Measurements from ENCODE around the gene JUP.
"Not testable (repeated sequence)": the region's sequence is repeated elsewhere in the genome, so short reads cannot be mapped to it uniquely, and the experiment has no call there.

Gene JUP

GRCh38 chr17:41786227-41787020 is at the start of gene JUP:
TSS of gene JUP (minus strand) at chr17:41786711. CDS start at chr17:41771854, 14,857 bp downstream.
- ATAC-seq (peak; percentile 94), DNase-seq (peak; percentile 93 to 94)
- H3K27ac Mint-ChIP-seq = no peak within 1 kb of the TSS
- peaks cover 44% of the 10 kb centered on the region for H3K27me3 Mint-ChIP-seq
- H3K9me3 Mint-ChIP-seq = no peaks in the 10 kb centered on the region
- H3K4me3 Mint-ChIP-seq = peak within 1 kb of the TSS; percentile 61 to 72
- peaks cover 46% of the 10 kb centered on the region for H3K4me1 Mint-ChIP-seq

GRCh38 chr17:41835800-41836549 is 49.5 kb upstream of the JUP start, which contains the start of gene NT5C3B:
TSS of gene NT5C3B (minus strand) at chr17:41836232. CDS start at chr17:41836193, 39 bp downstream.
- DNase-seq = peak; percentile 58 to 63
- Mint-ChIP-seq H3K4me3 (peak within 1 kb of the TSS; percentile 84 to 86), H3K9me3 (no peaks in the 10 kb centered on the region), H3K4me1 (peaks cover 17% of the 10 kb centered on the region), H3K27me3 (no peaks in the 10 kb centered on the region), H3K27ac (peak within 1 kb of the TSS; percentile 54 to 72)
- ATAC-seq = peak; percentile 90

GRCh38 chr17:41835214-41835799 is 48.8 kb upstream of the JUP start:
- ATAC-seq (peak; percentile 49), DNase-seq (no peak)
- Mint-ChIP-seq H3K4me3 (peak overlapping the region; percentile 84 to 86), H3K9me3 (no peaks in the 10 kb centered on the region), H3K4me1 (peaks cover 17% of the 10 kb centered on the region), H3K27ac (peak overlapping the region in 1 of 2 donors; percentile 72), H3K27me3 (no peaks in the 10 kb centered on the region)

GRCh38 chr17:41829961-41830360 is 43.5 kb upstream of the JUP start:
- H3K9me3 Mint-ChIP-seq, H3K4me1 Mint-ChIP-seq, H3K4me3 Mint-ChIP-seq, ATAC-seq, DNase-seq, H3K27me3 Mint-ChIP-seq: not testable (repeated sequence)
- peak overlapping the region in 1 of 2 donors; percentile 31 for H3K27ac Mint-ChIP-seq

GRCh38 chr17:41825175-41825845 is 38.8 kb upstream of the JUP start:
- Mint-ChIP-seq H3K4me1 (no peaks in the 10 kb centered on the region), H3K27me3 (no peaks in the 10 kb centered on the region)

GRCh38 chr17:41824086-41824485 is 37.6 kb upstream of the JUP start:
- DNase-seq (no peak), ATAC-seq (no peak)
- no peaks in the 10 kb centered on the region for H3K27me3 Mint-ChIP-seq
- no peaks in the 10 kb centered on the region for H3K9me3 Mint-ChIP-seq
- H3K4me1 Mint-ChIP-seq = no peaks in the 10 kb centered on the region
- no peak overlapping the region for H3K4me3 Mint-ChIP-seq
- no peak overlapping the region for H3K27ac Mint-ChIP-seq

More at GRCh38 chr17:41825175-41825845, 38.8 kb upstream of the JUP start:
- no peak for DNase-seq
- no peak overlapping the region for H3K4me3 Mint-ChIP-seq
- H3K27ac Mint-ChIP-seq = no peak overlapping the region
- no peaks in the 10 kb centered on the region for H3K9me3 Mint-ChIP-seq
- no peak for ATAC-seq

- Mint-ChIP-seq H3K4me3 (no peak overlapping the region), H3K4me1 (no peaks in the 10 kb centered on the region), H3K9me3 (no peaks in the 10 kb centered on the region), H3K27ac (no peak overlapping the region), H3K27me3 (no peaks in the 10 kb centered on the region)
- DNase-seq (no peak), ATAC-seq (no peak)
Observed at GRCh38 chr17:41823580-41823979, 37.1 kb upstream of the JUP start.

- DNase-seq (no peak), ATAC-seq (no peak)
- Mint-ChIP-seq H3K4me1 (no peaks in the 10 kb centered on the region), H3K27me3 (no peaks in the 10 kb centered on the region), H3K9me3 (no peaks in the 10 kb centered on the region), H3K4me3 (no peak overlapping the region), H3K27ac (no peak overlapping the region)
Observed at GRCh38 chr17:41823141-41823524, 36.6 kb upstream of the JUP start.

- Mint-ChIP-seq H3K27ac (no peak overlapping the region), H3K4me3 (no peak overlapping the region), H3K27me3 (no peaks in the 10 kb centered on the region), H3K4me1 (no peaks in the 10 kb centered on the region), H3K9me3 (no peaks in the 10 kb centered on the region)
- DNase-seq (no peak), ATAC-seq (no peak)
Observed at GRCh38 chr17:41822216-41823140, 36.0 kb upstream of the JUP start.

GRCh38 chr17:41821776-41822175 is 35.3 kb upstream of the JUP start:
- H3K27ac Mint-ChIP-seq = no peak overlapping the region
- no peak overlapping the region for H3K4me3 Mint-ChIP-seq
- H3K4me1 Mint-ChIP-seq = no peaks in the 10 kb centered on the region
- ATAC-seq (peak; percentile 13), DNase-seq (no peak)
- H3K9me3 Mint-ChIP-seq = no peaks in the 10 kb centered on the region
- H3K27me3 Mint-ChIP-seq = no peaks in the 10 kb centered on the region

- H3K9me3 Mint-ChIP-seq = no peaks in the 10 kb centered on the region
- no peak for DNase-seq
- no peak for ATAC-seq
- H3K4me3 Mint-ChIP-seq = no peak overlapping the region
- H3K4me1 Mint-ChIP-seq = peaks cover 5% of the 10 kb centered on the region
- H3K27ac Mint-ChIP-seq = no peak overlapping the region
- H3K27me3 Mint-ChIP-seq = peaks cover 12% of the 10 kb centered on the region
Observed at GRCh38 chr17:41818024-41818423, 31.5 kb upstream of the JUP start.

- no peak for ATAC-seq
- peaks cover 23% of the 10 kb centered on the region for H3K27me3 Mint-ChIP-seq
- H3K27ac Mint-ChIP-seq = no peak overlapping the region
- no peaks in the 10 kb centered on the region for H3K9me3 Mint-ChIP-seq
- DNase-seq = no peak
- H3K4me3 Mint-ChIP-seq = no peak overlapping the region
- H3K4me1 Mint-ChIP-seq = peaks cover 16% of the 10 kb centered on the region
Observed at GRCh38 chr17:41816637-41817320, 30.3 kb upstream of the JUP start.

GRCh38 chr17:41814195-41814594 is 27.7 kb upstream of the JUP start:
- no peak for DNase-seq
- H3K27ac Mint-ChIP-seq = no peak overlapping the region
- H3K4me1 Mint-ChIP-seq = peaks cover 37% of the 10 kb centered on the region
- no peaks in the 10 kb centered on the region for H3K9me3 Mint-ChIP-seq
- H3K27me3 Mint-ChIP-seq = peaks cover 38% of the 10 kb centered on the region
- no peak for ATAC-seq
- no peak overlapping the region for H3K4me3 Mint-ChIP-seq

GRCh38 chr17:41813699-41814124 is 27.2 kb upstream of the JUP start:
- ATAC-seq = no peak
- Mint-ChIP-seq H3K4me1 (peaks cover 37% of the 10 kb centered on the region), H3K27ac (no peak overlapping the region), H3K4me3 (no peak overlapping the region), H3K9me3 (no peaks in the 10 kb centered on the region), H3K27me3 (peaks cover 38% of the 10 kb centered on the region)
- no peak for DNase-seq
